ENCODE measurements around the gene ALKBH3. TPM values are rescaled to one million over a fixed set of nuclear protein-coding genes. Genes with fewer than 3 reads are reported as not detected.

ALKBH3 gene
- total and polyA plus RNA-seq, 10 of the 15 experiments (the other 5 are each of a cell fraction or from before 2014, with no cell fraction given), result 22.1 to 50.8 (median 38.5) TPM

DNA sequence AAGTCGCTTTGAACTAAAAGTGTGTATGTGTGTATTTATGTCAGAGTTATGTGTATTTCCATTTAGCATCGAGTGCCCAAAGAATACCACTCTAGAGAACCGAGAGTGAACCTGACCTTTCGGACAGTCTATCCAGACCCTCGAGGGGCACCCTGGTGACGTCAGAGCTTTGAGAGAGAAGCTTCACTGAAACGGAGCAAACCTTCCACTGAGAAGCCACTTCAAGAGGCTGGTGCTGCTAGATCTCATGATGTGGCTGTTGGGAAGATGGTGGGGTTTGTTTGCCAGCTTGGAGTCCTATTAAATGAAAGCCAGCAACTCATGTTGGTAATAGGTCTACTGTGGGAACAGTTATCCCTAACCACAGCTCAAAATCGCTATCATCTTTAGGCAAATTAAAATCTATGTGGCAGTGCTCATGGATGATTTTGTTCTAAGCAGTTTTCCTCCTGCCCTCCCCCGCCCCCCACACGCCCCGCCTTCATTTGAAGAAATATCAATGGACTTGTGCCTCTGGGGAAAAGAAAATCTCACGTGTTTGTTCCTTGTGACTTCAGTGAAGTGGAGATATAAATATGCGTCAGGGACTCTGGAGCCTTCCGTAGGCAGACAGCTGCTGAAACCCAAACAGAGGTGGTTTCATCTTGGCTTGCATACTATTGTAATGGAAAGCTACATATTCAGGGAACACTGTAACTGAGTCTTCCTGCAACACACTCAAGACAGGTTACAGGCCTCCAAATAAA lies 39.4 kb downstream of the ALKBH3 start:
- no TSS peak for BruUV-seq (replicated peaks)
- CTCF ChIA-PET, result interaction anchor here (0.9 to 1.4 kb wide), 2 partner anchors 21 to 30 kb away, joined by 3 to 4 read pairs; no protein-coding TSS in a partner anchor
- TF ChIP-seq ZBED1 (IDR thresholded peaks at IDR 0.05; ENCODE audit: borderline replicate concordance) (no peak), SMAD1 (IDR thresholded peaks at IDR 0.05; ENCODE audit: low read depth, partially characterized antibody) (no peak), TCF12 (IDR thresholded peaks at IDR 0.05; ENCODE audit: low read depth, low read length) (no peak), RBBP5 (conservative IDR thresholded peaks at IDR 0.05) (no peak), YBX1 (IDR thresholded peaks at IDR 0.05) (no peak), IKZF2 (IDR thresholded peaks at IDR 0.05) (no peak), IKZF1 (conservative IDR thresholded peaks at IDR 0.05) (no peak), EZH2 (IDR thresholded peaks at IDR 0.05; ENCODE audit: borderline replicate concordance, control insufficient read depth, low read depth, low read length) (no peak), RUNX3 (IDR thresholded peaks at IDR 0.05; ENCODE audit: low read length) (no peak), SPI1 (IDR thresholded peaks at IDR 0.05; ENCODE audit: borderline replicate concordance, insufficient read depth, low read depth, low read length) (no peak)
- TF ChIP-seq, protein P1, sequence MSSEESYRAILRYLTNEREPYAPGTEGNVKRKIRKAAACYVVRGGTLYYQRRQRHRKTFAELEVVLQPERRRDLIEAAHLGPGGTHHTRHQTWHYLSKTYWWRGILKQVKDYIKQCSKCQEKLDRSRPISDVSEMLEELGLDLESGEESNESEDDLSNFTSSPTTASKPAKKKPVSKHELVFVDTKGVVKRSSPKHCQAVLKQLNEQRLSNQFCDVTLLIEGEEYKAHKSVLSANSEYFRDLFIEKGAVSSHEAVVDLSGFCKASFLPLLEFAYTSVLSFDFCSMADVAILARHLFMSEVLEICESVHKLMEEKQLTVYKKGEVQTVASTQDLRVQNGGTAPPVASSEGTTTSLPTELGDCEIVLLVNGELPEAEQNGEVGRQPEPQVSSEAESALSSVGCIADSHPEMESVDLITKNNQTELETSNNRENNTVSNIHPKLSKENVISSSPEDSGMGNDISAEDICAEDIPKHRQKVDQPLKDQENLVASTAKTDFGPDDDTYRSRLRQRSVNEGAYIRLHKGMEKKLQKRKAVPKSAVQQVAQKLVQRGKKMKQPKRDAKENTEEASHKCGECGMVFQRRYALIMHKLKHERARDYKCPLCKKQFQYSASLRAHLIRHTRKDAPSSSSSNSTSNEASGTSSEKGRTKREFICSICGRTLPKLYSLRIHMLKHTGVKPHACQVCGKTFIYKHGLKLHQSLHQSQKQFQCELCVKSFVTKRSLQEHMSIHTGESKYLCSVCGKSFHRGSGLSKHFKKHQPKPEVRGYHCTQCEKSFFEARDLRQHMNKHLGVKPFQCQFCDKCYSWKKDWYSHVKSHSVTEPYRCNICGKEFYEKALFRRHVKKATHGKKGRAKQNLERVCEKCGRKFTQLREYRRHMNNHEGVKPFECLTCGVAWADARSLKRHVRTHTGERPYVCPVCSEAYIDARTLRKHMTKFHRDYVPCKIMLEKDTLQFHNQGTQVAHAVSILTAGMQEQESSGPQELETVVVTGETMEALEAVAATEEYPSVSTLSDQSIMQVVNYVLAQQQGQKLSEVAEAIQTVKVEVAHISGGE (CRISPR knock-in tag; IDR thresholded peaks at IDR 0.05), result no peak
- TF ChIP-seq, protein P2, sequence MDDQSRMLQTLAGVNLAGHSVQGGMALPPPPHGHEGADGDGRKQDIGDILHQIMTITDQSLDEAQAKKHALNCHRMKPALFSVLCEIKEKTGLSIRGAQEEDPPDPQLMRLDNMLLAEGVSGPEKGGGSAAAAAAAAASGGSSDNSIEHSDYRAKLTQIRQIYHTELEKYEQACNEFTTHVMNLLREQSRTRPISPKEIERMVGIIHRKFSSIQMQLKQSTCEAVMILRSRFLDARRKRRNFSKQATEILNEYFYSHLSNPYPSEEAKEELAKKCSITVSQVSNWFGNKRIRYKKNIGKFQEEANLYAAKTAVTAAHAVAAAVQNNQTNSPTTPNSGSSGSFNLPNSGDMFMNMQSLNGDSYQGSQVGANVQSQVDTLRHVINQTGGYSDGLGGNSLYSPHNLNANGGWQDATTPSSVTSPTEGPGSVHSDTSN (IDR thresholded peaks at IDR 0.05; ENCODE audit: insufficient replicate concordance, low read depth, low read length), result no peak
- TF ChIP-seq, protein P3, sequence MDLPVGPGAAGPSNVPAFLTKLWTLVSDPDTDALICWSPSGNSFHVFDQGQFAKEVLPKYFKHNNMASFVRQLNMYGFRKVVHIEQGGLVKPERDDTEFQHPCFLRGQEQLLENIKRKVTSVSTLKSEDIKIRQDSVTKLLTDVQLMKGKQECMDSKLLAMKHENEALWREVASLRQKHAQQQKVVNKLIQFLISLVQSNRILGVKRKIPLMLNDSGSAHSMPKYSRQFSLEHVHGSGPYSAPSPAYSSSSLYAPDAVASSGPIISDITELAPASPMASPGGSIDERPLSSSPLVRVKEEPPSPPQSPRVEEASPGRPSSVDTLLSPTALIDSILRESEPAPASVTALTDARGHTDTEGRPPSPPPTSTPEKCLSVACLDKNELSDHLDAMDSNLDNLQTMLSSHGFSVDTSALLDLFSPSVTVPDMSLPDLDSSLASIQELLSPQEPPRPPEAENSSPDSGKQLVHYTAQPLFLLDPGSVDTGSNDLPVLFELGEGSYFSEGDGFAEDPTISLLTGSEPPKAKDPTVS (IDR thresholded peaks at IDR 0.05; ENCODE audit: low read depth, low read length), result no peak
- TF ChIP-seq, protein P4, sequence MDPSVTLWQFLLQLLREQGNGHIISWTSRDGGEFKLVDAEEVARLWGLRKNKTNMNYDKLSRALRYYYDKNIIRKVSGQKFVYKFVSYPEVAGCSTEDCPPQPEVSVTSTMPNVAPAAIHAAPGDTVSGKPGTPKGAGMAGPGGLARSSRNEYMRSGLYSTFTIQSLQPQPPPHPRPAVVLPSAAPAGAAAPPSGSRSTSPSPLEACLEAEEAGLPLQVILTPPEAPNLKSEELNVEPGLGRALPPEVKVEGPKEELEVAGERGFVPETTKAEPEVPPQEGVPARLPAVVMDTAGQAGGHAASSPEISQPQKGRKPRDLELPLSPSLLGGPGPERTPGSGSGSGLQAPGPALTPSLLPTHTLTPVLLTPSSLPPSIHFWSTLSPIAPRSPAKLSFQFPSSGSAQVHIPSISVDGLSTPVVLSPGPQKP (IDR thresholded peaks at IDR 0.05; ENCODE audit: low read depth, low read length), result no peak
- TF ChIP-seq, protein P5, sequence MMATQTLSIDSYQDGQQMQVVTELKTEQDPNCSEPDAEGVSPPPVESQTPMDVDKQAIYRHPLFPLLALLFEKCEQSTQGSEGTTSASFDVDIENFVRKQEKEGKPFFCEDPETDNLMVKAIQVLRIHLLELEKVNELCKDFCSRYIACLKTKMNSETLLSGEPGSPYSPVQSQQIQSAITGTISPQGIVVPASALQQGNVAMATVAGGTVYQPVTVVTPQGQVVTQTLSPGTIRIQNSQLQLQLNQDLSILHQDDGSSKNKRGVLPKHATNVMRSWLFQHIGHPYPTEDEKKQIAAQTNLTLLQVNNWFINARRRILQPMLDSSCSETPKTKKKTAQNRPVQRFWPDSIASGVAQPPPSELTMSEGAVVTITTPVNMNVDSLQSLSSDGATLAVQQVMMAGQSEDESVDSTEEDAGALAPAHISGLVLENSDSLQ (IDR thresholded peaks at IDR 0.05), result no peak

More for the DNA sequence above, 39.4 kb downstream of the ALKBH3 start:
- H3K9ac ChIP-seq (ENCODE audit: control insufficient read depth, insufficient read depth, low read length), result no peak overlapping the region
- H3K79me2 ChIP-seq (ENCODE audit: control insufficient read depth, insufficient read depth, low read length), result no peaks in the 10 kb centered on the region
- no peaks in the 10 kb centered on the region for H3K9me3 ChIP-seq (replicated peaks; ENCODE audit: control insufficient read depth, insufficient read depth, low read length)
- no peak for FAIRE-seq
- DNase-seq (ENCODE audit: low read depth, low spot score), result no peak
- ATAC-seq, result no peak
- peaks cover 2 to 4% of the 10 kb centered on the region in 2 experiments; a peak in 3 of 4 replicates for H3K36me3 ChIP-seq (ENCODE audit: control insufficient read depth in 2 of 2, insufficient read depth in 2 of 2, low read length in 1 of 2)
- H3K4me3 ChIP-seq, result no peak overlapping the region
- ChIA-PET POLR2A (interaction anchor here (1.1 kb wide), 1 partner anchor 9 kb away, joined by 5 read pairs; no protein-coding TSS in a partner anchor), SMC1A (ENCODE audit: uncharacterized antibody, unreplicated experiment) (interaction anchor here (1.3 kb wide), 1 partner anchor 9 kb away, joined by 3 read pairs; no protein-coding TSS in a partner anchor), RAD21 (ENCODE audit: unreplicated experiment) (no interaction called here)
- no peak overlapping the region for H2AFZ ChIP-seq (ENCODE audit: control insufficient read depth, low read depth, low read length)
- in situ Hi-C loops (cut with MboI) (no loop called here), intact Hi-C loops (cut with micrococcal nuclease; ENCODE audit: unreplicated experiment) (no loop called here)
- H3K4me2 ChIP-seq (ENCODE audit: control insufficient read depth, insufficient read depth), result no peak overlapping the region
- no peaks in the 10 kb centered on the region for H3K27me3 ChIP-seq (replicated peaks in 1 of 2; ENCODE audit: control insufficient read depth in 2 of 2, insufficient read depth in 2 of 2, low read length in 1 of 2)
- no peaks in the 10 kb centered on the region for H4K20me1 ChIP-seq (ENCODE audit: control insufficient read depth, insufficient read depth)
- H3K27ac ChIP-seq (ENCODE audit: control insufficient read depth, insufficient read depth), result no peak overlapping the region
- no peaks in the 10 kb centered on the region for H3K4me1 ChIP-seq (ENCODE audit: control insufficient read depth, insufficient read depth, low read length)
- WGBS (ENCODE audit: insufficient coverage, insufficient replicate concordance, low lambda C conversion rate, missing lambda C conversion rate), result 92% methylated on average over 13 of the region's 14 CpGs

Data from GM12878 (cell line).